Measurements from ENCODE around the gene CHST4. TPM values are rescaled to one million over a fixed set of nuclear protein-coding genes. Genes with fewer than 3 reads are reported as not detected.

The CHST4 gene
- total and polyA plus RNA-seq, 8 donors, result not detected

DNA sequence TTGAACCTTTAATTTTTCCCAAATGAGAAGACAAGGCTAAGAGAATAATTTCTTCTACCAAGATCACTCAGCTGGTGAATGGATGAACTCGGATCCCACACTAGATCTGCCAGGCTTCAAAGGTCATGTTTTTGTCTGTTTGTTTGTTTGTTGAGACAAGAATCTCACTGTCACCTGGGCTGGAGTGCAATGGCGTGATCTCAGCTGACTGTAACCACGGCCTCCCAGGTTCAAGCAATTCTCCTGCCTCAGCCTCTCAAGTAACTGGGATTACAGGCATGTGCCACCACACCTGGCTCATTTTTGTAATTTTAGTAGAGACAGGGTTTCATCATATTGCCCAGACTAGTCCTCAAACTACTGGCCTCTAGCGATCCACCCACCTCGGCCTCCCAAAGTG lies 43.7 kb upstream of the CHST4 start:
- Histone ChIP-seq H3K4me1 (peaks cover 5 to 15% (median 13%) of the 10 kb centered on the region in 4 donors), H3K36me3 (peaks cover under 1 to 14% (median 13%) of the 10 kb centered on the region in 4 donors), H3K9me3 (no peaks in the 10 kb centered on the region), H3K27me3 (no peaks in the 10 kb centered on the region), H3K4me3 (no peak overlapping the region), H3K27ac (no peak overlapping the region)
- TF ChIP-seq, protein P1, sequence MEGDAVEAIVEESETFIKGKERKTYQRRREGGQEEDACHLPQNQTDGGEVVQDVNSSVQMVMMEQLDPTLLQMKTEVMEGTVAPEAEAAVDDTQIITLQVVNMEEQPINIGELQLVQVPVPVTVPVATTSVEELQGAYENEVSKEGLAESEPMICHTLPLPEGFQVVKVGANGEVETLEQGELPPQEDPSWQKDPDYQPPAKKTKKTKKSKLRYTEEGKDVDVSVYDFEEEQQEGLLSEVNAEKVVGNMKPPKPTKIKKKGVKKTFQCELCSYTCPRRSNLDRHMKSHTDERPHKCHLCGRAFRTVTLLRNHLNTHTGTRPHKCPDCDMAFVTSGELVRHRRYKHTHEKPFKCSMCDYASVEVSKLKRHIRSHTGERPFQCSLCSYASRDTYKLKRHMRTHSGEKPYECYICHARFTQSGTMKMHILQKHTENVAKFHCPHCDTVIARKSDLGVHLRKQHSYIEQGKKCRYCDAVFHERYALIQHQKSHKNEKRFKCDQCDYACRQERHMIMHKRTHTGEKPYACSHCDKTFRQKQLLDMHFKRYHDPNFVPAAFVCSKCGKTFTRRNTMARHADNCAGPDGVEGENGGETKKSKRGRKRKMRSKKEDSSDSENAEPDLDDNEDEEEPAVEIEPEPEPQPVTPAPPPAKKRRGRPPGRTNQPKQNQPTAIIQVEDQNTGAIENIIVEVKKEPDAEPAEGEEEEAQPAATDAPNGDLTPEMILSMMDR (IDR thresholded peaks at IDR 0.05), result no peak
- TF ChIP-seq POLR2A (IDR thresholded peaks at IDR 0.05), result no peak
- DNase-seq, result no peak
- WGBS, 5 donors, result 90 to 93% (median 91%) methylated on average over 5 of the region's 5 CpGs
- intact Hi-C loops (cut with DNase I; ENCODE audit: low total_unique reads), result no loop called here

- Histone ChIP-seq H3K27ac (peak overlapping the region; percentile 94 to 98 (median 97)), H3K36me3 (no peaks in the 10 kb centered on the region), H3K4me1 (peaks cover 5 to 15% (median 13%) of the 10 kb centered on the region in 4 donors), H3K4me3 (peak overlapping the region; percentile 72 to 80 (median 78)), H3K27me3 (no peaks in the 10 kb centered on the region), H3K9me3 (no peaks in the 10 kb centered on the region)
- peak; percentile 89 to 97 for DNase-seq
- intact Hi-C loops (cut with DNase I; ENCODE audit: low total_unique reads), result no loop called here
- TF ChIP-seq, protein P1 (IDR thresholded peaks at IDR 0.05), result peak in 1 of 7 experiments; percentile 6
- TF ChIP-seq POLR2AphosphoS5 (IDR thresholded peaks at IDR 0.05) (peak; percentile 74 to 91 (median 88)), EP300 (IDR thresholded peaks at IDR 0.05) (no peak)
- 0 to 1% (median 0%) methylated on average over 43 to 44 of the region's 44 CpGs for WGBS, 5 donors
Measured at GRCh38 chr16:71484006-71484893, 42.0 kb upstream of the CHST4 start.

- no peak within 1 kb of the TSS for H3K4me3 ChIP-seq
- H3K9me3 ChIP-seq, result no peaks in the 10 kb centered on the region
- peaks cover 0 to 5% (median 5%) of the 10 kb centered on the region in 4 donors for H3K4me1 ChIP-seq
- DNase-seq, result no peak
- WGBS, 5 donors, result 86 to 91% (median 90%) methylated on average over 21 to 22 of the region's 22 CpGs
- H3K27ac ChIP-seq, result no peak within 1 kb of the TSS
- intact Hi-C loops (cut with DNase I; ENCODE audit: low total_unique reads), result no loop called here
- H3K36me3 ChIP-seq, result no peaks in the 10 kb centered on the region
- TF ChIP-seq EP300 (IDR thresholded peaks at IDR 0.05) (no peak), POLR2A (IDR thresholded peaks at IDR 0.05) (no peak), POLR2AphosphoS5 (IDR thresholded peaks at IDR 0.05) (no peak)
- TF ChIP-seq, protein P1 (IDR thresholded peaks at IDR 0.05), result no peak
- no peaks in the 10 kb centered on the region for H3K27me3 ChIP-seq
Measured at GRCh38 chr16:71489122-71489521, 37.1 kb upstream of the CHST4 start, which contains the start of gene ZNF19. ZNF19 (minus strand) TSS chr16:71489324; CDS start chr16:71482114, 7,210 bp downstream.

DNA sequence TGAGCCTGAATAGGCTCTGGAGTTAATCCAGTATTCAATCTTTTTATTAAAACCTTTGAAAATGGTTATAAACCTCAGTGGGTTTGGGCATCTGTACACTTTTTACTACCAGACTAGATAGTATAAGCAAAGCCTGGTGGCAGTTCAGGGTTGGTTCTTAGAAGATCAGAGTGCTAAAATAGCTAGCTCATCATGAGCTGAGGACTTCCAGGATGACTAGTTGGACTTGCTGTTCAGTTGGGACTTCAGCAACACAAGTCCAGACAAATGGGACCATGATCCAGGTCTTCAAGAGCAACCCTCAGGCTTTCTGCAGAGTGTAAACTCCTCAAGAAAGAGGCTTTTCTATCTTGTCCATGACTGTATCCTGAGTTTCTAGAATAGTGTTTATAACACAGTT lies 35.9 kb upstream of the CHST4 start:
- no peak for DNase-seq
- no peaks in the 10 kb centered on the region for H3K4me1 ChIP-seq
- no peaks in the 10 kb centered on the region for H3K27me3 ChIP-seq
- no peak overlapping the region for H3K4me3 ChIP-seq
- H3K9me3 ChIP-seq, result no peaks in the 10 kb centered on the region
- intact Hi-C loops (cut with DNase I; ENCODE audit: low total_unique reads), result loop anchor here (5.0 kb wide), 1 partner anchor 33 kb away; no protein-coding TSS in a partner anchor
- H3K27ac ChIP-seq, result no peak overlapping the region
- TF ChIP-seq EP300 (IDR thresholded peaks at IDR 0.05) (no peak), POLR2A (IDR thresholded peaks at IDR 0.05) (no peak), POLR2AphosphoS5 (IDR thresholded peaks at IDR 0.05) (no peak)
- TF ChIP-seq, protein P1 (IDR thresholded peaks at IDR 0.05), result no peak
- H3K36me3 ChIP-seq, result no peaks in the 10 kb centered on the region

Measured in stomach (tissue), 9 donors.